Muscle of back (tissue), 11 donors: ENCODE results near the gene ARHGAP4. TPM values are rescaled to one million over a fixed set of nuclear protein-coding genes. Genes with fewer than 3 reads are reported as not detected.

ENCODE experiments used
- DNase-seq, 3 donors: peaks; one replicate each; pipeline versions ENCODE4 v3.0.0 to v3.0.0-alpha.2; 2013
- polyA plus RNA-seq, 10 donors: library from polyadenylated mRNA; unstranded; fragments of 120-200 nt; gene quantifications; one replicate each; pipeline ENCODE4 v1.2.1, GENCODE V29; 2013; ENCODE audit not compliant: insufficient read length in 10 of 10

The ARHGAP4 gene
- polyA plus RNA-seq, 10 donors: 14.7 to 28.5 (median 19.5) TPM

- DNase-seq: peak; percentile 96 to 97 (median 97)
Observed at GRCh38 chrX:153927922-153928760, 2.1 kb upstream of the ARHGAP4 start.

GRCh38 chrX:153927672-153927921, 1.5 kb upstream of the ARHGAP4 start:
- DNase-seq: no peak

GRCh38 chrX:153926858-153927671, 1.0 kb upstream of the ARHGAP4 start:
- DNase-seq: peak in 2 of 3 donors; percentile 65 to 86

- DNase-seq: no peak
Observed at GRCh38 chrX:153926552-153926857, 441 bp upstream of the ARHGAP4 start.

GRCh38 chrX:153925387-153925738, 701 bp downstream of the ARHGAP4 start:
- no peak for DNase-seq

- DNase-seq: no peak
Observed at GRCh38 chrX:153924149-153924861, 1.8 kb downstream of the ARHGAP4 start.

GRCh38 chrX:153922932-153923857, 2.9 kb downstream of the ARHGAP4 start:
- DNase-seq: peak in 2 of 3 donors; percentile 70 to 71

GRCh38 chrX:153921511-153922446, 4.3 kb downstream of the ARHGAP4 start:
- peak in 1 of 3 donors; percentile 64 for DNase-seq

- no peak for DNase-seq
Observed at GRCh38 chrX:153921070-153921469, 5.0 kb downstream of the ARHGAP4 start.

GRCh38 chrX:153920546-153920945, 5.5 kb downstream of the ARHGAP4 start:
- no peak for DNase-seq

- no peak for DNase-seq
Observed at GRCh38 chrX:153919281-153919680, 6.8 kb downstream of the ARHGAP4 start.

- no peak for DNase-seq
Observed at GRCh38 chrX:153917869-153918268, 8.2 kb downstream of the ARHGAP4 start.

- DNase-seq: no peak
Observed at GRCh38 chrX:153913701-153914100, 12.4 kb downstream of the ARHGAP4 start.

- DNase-seq: no peak
Observed at GRCh38 chrX:153913211-153913610, 12.9 kb downstream of the ARHGAP4 start.

GRCh38 chrX:153911798-153912197, 14.3 kb downstream of the ARHGAP4 start:
- DNase-seq: no peak

GRCh38 chrX:153910446-153910845, 15.6 kb downstream of the ARHGAP4 start:
- DNase-seq: no peak

GRCh38 chrX:153909980-153910360, 16.1 kb downstream of the ARHGAP4 start:
- DNase-seq: no peak

- no peak for DNase-seq
Observed at GRCh38 chrX:153909024-153909979, 16.8 kb downstream of the ARHGAP4 start.

GRCh38 chrX:153908219-153908860, 17.7 kb downstream of the ARHGAP4 start:
- no peak for DNase-seq
